GM18520 (cell line): ENCODE results near the gene HPSE2.
"Not testable (repeated sequence)": the region's sequence is repeated elsewhere in the genome, so short reads cannot be mapped to it uniquely, and the experiment has no call there.

Experiments used
- ATAC-seq: cut with Tn5 transposase; IDR thresholded peaks from one replicate; pipeline ENCODE4 v1.9.1; 2021; ENCODE audit not compliant: unreplicated experiment

The HPSE2 gene

GRCh38 chr10:99008054-99008453, 227.6 kb downstream of the HPSE2 start:
- no peak for ATAC-seq

GRCh38 chr10:99007457-99007856, 228.2 kb downstream of the HPSE2 start:
- no peak for ATAC-seq

DNA sequence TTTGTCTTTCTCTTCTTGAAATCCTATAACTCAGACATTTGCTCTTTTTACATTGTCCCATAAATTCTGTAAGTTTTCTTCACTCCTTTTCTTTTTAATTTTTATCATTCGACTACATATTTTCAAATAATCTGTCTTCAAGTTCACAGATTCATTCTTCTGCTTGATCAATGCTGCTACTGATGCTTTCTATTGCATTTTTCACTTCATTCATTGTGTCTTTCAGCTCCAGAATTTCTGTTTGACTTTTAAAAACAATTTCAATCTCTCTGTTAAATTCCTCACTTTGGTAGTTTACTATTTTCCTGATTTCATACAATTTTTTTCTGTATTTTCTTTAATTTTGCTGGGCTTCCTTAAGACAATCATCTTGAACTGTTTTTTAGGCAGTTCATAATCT, 230.4 kb downstream of the HPSE2 start:
- no peak for ATAC-seq

GRCh38 chr10:99004738-99005137, 230.9 kb downstream of the HPSE2 start:
- ATAC-seq, result no peak

DNA sequence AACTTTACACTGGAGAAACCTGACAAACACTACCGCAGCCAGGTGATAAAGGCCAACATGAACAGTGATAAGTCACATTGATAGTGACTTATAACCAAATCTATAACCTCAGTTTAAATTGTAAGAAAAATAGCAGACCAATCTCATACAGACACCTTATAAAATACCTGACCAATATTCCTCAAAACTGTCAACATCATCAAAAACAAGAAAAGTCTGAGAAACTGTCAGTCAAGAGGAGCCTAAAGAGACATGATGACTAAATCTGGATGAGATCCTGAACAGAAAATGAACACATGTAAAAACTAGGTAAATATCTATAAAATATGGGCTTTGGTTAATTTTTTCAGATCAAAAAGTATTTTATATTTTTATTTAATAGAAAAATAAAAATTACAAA, 233.3 kb downstream of the HPSE2 start:
- no peak for ATAC-seq

- ATAC-seq, result no peak
Observed at GRCh38 chr10:98997596-98997995, 238.1 kb downstream of the HPSE2 start.

- ATAC-seq, result no peak
Observed at GRCh38 chr10:98994030-98994429, 241.6 kb downstream of the HPSE2 start.

- ATAC-seq, result not testable (repeated sequence)
Observed at GRCh38 chr10:98983751-98984150, 251.9 kb downstream of the HPSE2 start.

GRCh38 chr10:98980353-98980752, 255.3 kb downstream of the HPSE2 start:
- ATAC-seq, result no peak

- no peak for ATAC-seq
Observed at GRCh38 chr10:98971464-98971863, 264.2 kb downstream of the HPSE2 start.

- ATAC-seq, result no peak
Observed at GRCh38 chr10:98967601-98968000, 268.1 kb downstream of the HPSE2 start.

- ATAC-seq, result no peak
Observed at GRCh38 chr10:98963608-98964007, 272.0 kb downstream of the HPSE2 start.

DNA sequence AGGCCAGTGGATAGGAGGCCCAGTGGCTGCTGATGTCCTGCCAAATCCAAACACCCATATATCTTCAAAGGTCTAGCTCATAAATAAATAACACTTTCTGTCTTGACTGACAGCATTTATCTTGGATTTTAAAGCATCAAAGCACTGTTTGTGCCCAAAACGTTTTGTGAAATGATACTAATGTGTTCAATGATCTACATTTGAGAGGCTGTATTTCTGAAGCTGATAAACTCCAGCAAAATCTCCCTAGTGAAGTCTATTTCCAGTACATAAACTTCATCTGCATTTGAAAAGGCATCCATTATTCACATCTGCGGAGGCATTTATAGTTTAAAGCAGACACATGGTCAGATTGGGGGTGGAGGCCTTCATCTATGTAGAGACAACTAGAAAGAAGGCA, 276.3 kb downstream of the HPSE2 start:
- ATAC-seq, result no peak

GRCh38 chr10:98957801-98958200, 277.9 kb downstream of the HPSE2 start:
- no peak for ATAC-seq

- ATAC-seq, result no peak
Observed at GRCh38 chr10:98956576-98957260, 278.9 kb downstream of the HPSE2 start.

GRCh38 chr10:98953251-98953650, 282.4 kb downstream of the HPSE2 start:
- ATAC-seq, result no peak

DNA sequence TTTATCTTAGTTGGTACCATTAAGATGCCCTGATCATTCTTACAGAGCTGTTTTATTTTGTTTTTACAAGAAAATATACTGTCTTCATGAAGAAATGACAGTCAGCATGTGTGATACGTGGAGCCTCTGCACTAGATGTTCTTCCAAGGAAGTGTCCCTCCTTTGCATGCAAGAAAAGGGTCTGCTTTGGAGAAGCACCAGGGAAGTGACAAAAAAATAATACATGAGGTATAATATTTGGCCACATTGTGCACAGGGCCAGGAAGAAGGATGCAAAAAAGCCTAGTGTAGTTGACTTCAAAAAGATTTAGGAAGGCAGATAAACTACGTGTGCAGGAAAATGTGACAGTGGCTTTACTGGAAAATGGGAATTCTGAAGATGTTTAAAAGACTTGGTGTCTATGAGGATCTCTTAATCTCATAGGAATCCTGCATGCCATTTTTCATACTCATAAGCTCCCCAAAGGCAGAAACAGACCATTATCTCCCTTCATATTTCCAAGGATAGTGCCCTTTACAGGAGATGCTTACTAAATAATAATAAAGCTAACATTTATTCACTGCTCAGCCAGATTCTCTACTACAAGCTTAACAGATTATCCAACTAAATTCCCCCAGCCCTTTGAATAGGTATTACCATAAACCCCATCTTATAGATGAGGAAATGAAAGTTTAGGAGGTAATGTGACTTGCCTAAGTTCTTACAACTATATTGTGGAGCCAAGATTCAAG, 284.2 kb downstream of the HPSE2 start:
- no peak for ATAC-seq

GRCh38 chr10:98950106-98950505, 285.5 kb downstream of the HPSE2 start:
- no peak for ATAC-seq

DNA sequence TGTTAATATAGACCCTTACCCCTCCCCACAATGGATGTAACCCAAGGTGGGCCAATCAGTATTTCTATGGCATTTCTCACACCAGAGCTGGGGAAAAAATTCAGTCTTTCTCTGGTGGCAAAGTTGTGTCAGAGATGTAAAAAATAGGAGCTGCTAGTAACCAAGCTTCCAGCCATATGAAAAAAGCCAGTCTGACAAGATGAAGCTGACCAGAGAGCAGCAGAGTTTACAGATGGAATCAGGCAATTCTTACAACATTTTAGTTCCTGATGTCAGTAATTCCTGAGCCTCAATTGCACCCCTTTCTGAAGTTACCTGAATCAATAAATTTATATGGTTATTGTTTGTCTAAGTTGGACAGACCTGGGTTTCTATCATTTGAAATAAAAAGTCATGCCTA, 286.3 kb downstream of the HPSE2 start:
- ATAC-seq, result no peak

GRCh38 chr10:98943681-98944080, 292.0 kb downstream of the HPSE2 start:
- ATAC-seq, result no peak

DNA sequence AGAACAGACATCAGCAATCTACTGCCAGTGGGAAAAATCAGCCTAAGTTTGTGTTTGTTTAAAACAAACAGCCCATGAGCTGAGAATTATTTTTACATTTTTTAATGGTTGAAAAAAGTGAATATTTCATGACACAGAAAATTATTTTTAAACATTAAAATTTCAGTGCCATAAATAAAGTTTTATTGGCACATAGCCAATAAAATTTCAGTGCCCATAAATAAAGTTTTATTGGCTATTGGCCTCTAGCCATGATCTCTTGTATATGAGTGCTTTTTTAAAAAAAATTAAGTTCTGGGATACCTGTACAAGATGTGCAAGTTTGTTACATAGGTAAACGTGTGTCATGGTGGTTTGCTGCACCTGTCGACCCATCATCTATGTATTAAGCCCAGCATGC, 305.9 kb downstream of the HPSE2 start:
- ATAC-seq, result no peak

GRCh38 chr10:98925651-98926050, 310.0 kb downstream of the HPSE2 start:
- ATAC-seq, result no peak

DNA sequence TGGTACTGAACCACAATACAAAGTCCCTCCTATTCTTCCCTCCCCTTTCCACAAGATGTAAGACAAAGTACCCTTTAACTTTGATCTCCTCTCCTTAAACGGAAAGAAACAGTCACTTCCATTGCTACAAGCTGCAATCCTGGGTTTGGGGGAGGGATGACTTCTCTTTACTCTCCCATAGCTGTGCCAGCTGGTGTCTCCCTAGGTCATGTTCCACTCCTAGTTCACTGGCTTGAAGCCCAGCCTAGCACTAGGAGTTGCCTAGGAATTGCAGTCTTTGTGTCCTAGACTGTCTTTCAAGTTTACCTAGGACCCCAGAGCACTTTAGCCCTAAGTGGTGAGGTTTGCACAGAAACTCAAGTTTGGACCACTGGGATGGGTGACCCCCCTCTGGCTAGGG, 311.1 kb downstream of the HPSE2 start:
- ATAC-seq, result no peak
